WTC11 (cell line): ENCODE data around the gene LDB2.

Experiments
- CREM ChIP-seq: sonication (generic); formaldehyde crosslinking; IDR thresholded peaks from 2 replicates; pipeline ENCODE4 v1.8.1; 2022; ENCODE audit warnings: mild to moderate bottlenecking, missing genetic modification reagents, moderate library complexity
- CTCF ChIP-seq: fragments of 200-600 bp; IDR thresholded peaks from 2 replicates; pipeline ENCODE4 v1.8.0; 2022; ENCODE audit warnings: antibody characterized with exemption
- E2F1 ChIP-seq: sonication (generic); formaldehyde crosslinking; IDR thresholded peaks from 2 replicates; pipeline ENCODE4 v1.8.0; 2022; ENCODE audit warnings: mild to moderate bottlenecking, missing genetic modification reagents
- E2F5 ChIP-seq: sonication (generic); formaldehyde crosslinking; IDR thresholded peaks from 2 replicates; pipeline ENCODE4 v1.8.1; 2022; ENCODE audit warnings: mild to moderate bottlenecking, moderate library complexity, missing genetic modification reagents
- IRF1 ChIP-seq: sonication (generic); formaldehyde crosslinking; IDR thresholded peaks from 2 replicates; pipeline ENCODE4 v1.8.0; 2023; ENCODE audit warnings: missing genetic modification reagents
- JUN ChIP-seq: sonication (generic); formaldehyde crosslinking; IDR thresholded peaks from 2 replicates; pipeline ENCODE4 v1.8.0; 2023; ENCODE audit warnings: mild to moderate bottlenecking, missing genetic modification reagents
- MLX ChIP-seq: sonication (generic); formaldehyde crosslinking; IDR thresholded peaks from 2 replicates; pipeline ENCODE4 v1.8.1; 2023; ENCODE audit warnings: mild to moderate bottlenecking, missing genetic modification reagents, moderate library complexity
- NFE2L1 ChIP-seq: sonication (generic); formaldehyde crosslinking; IDR thresholded peaks from 2 replicates; pipeline ENCODE4 v1.8.1; 2023; ENCODE audit warnings: missing genetic modification reagents
- PRRX2 ChIP-seq: fragments of 250-450 bp; sonication (Bioruptor Pico); IDR thresholded peaks from 2 replicates; pipeline ENCODE4 v1.8.0; 2021; ENCODE audit warnings: mild to moderate bottlenecking
- RELA ChIP-seq: sonication (generic); formaldehyde crosslinking; IDR thresholded peaks from 2 replicates; pipeline ENCODE4 v1.8.1; 2022; ENCODE audit warnings: missing genetic modification reagents, mild to moderate bottlenecking, borderline replicate concordance
- SP1 ChIP-seq: sonication (generic); formaldehyde crosslinking; conservative IDR thresholded peaks from 2 replicates; pipeline ENCODE4 v1.8.1; 2022; ENCODE audit warnings: missing genetic modification reagents
- ZNF263 ChIP-seq: sonication (generic); formaldehyde crosslinking; IDR thresholded peaks from 2 replicates; pipeline ENCODE4 v1.8.1; 2022; ENCODE audit warnings: low read depth, mild to moderate bottlenecking, moderate library complexity, missing genetic modification reagents
- ZNF396 ChIP-seq: fragments of 250-450 bp; sonication (Bioruptor Pico); IDR thresholded peaks from 2 replicates; pipeline ENCODE4 v1.8.0; 2021; ENCODE audit warnings: mild to moderate bottlenecking, moderate library complexity, borderline replicate concordance
- ZNF423 ChIP-seq: fragments of 250-450 bp; sonication (Bioruptor Pico); IDR thresholded peaks from 2 replicates; pipeline ENCODE4 v2.1.2; 2022; ENCODE audit warnings: mild to moderate bottlenecking, moderate library complexity

- TF ChIP-seq ZNF396 (no peak), NFE2L1 (CRISPR knock-in tag) (no peak), PRRX2 (CRISPR knock-in tag) (no peak), CTCF (no peak), MLX (CRISPR knock-in tag) (no peak), IRF1 (CRISPR knock-in tag) (no peak), JUN (CRISPR knock-in tag) (no peak), E2F5 (no peak), CREM (CRISPR knock-in tag) (no peak), ZNF263 (CRISPR knock-in tag) (no peak), E2F1 (no peak), RELA (CRISPR knock-in tag) (no peak), SP1 (no peak), ZNF423 (CRISPR knock-in tag) (no peak)
These were observed 30.6 kb downstream of the LDB2 start for GRCh38 chr4:16867827-16868226.
